C1 segment of cervical spinal cord (tissue), 14 donors: ENCODE results near the gene GPSM3.

Source experiments
- DNase-seq, 14 donors: peaks; one replicate each; lab custom pipeline; 2025; lab: John Stamatoyannopoulos, UW

Gene GPSM3

GRCh38 chr6:32175711-32176475 lies 16.6 kb downstream of the GPSM3 start, which contains the start of gene AGPAT1:
AGPAT1 (minus strand) TSS chr6:32176084; CDS start chr6:32171496, 4,588 bp downstream.
- DNase-seq, result peak; percentile 37 to 98 (median 95)

GRCh38 chr6:32175322-32175710 lies 17.1 kb downstream of the GPSM3 start:
- DNase-seq, result no peak

- no peak for DNase-seq
These were observed 18.0 kb downstream of the GPSM3 start for GRCh38 chr6:32174416-32174815.

- no peak for DNase-seq
These were observed 19.3 kb downstream of the GPSM3 start for GRCh38 chr6:32173051-32173727.

- no peak for DNase-seq
These were observed 21.2 kb downstream of the GPSM3 start for GRCh38 chr6:32171234-32171633.

GRCh38 chr6:32170294-32170693 lies 22.1 kb downstream of the GPSM3 start:
- no peak for DNase-seq

GRCh38 chr6:32168807-32169591 lies 23.4 kb downstream of the GPSM3 start:
- DNase-seq, result no peak

- DNase-seq, result no peak
These were observed 24.1 kb downstream of the GPSM3 start for GRCh38 chr6:32168350-32168749.

- DNase-seq, result no peak
These were observed 24.6 kb downstream of the GPSM3 start for GRCh38 chr6:32167761-32168262.

GRCh38 chr6:32167154-32167760 lies 25.2 kb downstream of the GPSM3 start:
- no peak for DNase-seq

GRCh38 chr6:32166411-32167061 lies 25.9 kb downstream of the GPSM3 start:
- DNase-seq, result no peak

- DNase-seq, result no peak
These were observed 28.1 kb downstream of the GPSM3 start, which contains the start of gene EGFL8 for GRCh38 chr6:32164295-32164694. EGFL8 (plus strand) TSS chr6:32164595; CDS start chr6:32166166, 1,571 bp downstream.

GRCh38 chr6:32163559-32164258 lies 28.7 kb downstream of the GPSM3 start:
- peak in 1 of 14 donors; percentile 52 for DNase-seq

- no peak for DNase-seq
These were observed 34.4 kb downstream of the GPSM3 start for GRCh38 chr6:32158052-32158451.

GRCh38 chr6:32156891-32157290 lies 35.6 kb downstream of the GPSM3 start:
- no peak for DNase-seq

GRCh38 chr6:32154514-32155161 lies 37.8 kb downstream of the GPSM3 start:
- DNase-seq, result peak in 7 of 14 donors; percentile 50 to 76 (median 63)

- DNase-seq, result peak in 13 of 14 donors; percentile 51 to 94 (median 78)
These were observed 38.6 kb downstream of the GPSM3 start, which contains the start of gene PPT2 for GRCh38 chr6:32153564-32154513. PPT2 (plus strand) TSS chr6:32154141; CDS start chr6:32154595, 454 bp downstream.
